Activated CD8-positive, alpha-beta memory T cell treated with anti-CD3 and anti-CD28 coated beads, Interleukin-2, amount 50 U/mL, for 1 hour (primary cell): Measurements from ENCODE around the gene UCP1.
A peak's percentile ranks its signal among the peaks of the same experiment; 100 is the strongest.
"Not testable (repeated sequence)": the region's sequence is repeated elsewhere in the genome, so short reads cannot be mapped to it uniquely, and the experiment has no call there.

Experiments
- DNase-seq: peaks from one replicate; pipeline ENCODE4 v3.0.0-alpha.2; 2020; ENCODE audit errors: extremely low read depth

UCP1 gene

DNA sequence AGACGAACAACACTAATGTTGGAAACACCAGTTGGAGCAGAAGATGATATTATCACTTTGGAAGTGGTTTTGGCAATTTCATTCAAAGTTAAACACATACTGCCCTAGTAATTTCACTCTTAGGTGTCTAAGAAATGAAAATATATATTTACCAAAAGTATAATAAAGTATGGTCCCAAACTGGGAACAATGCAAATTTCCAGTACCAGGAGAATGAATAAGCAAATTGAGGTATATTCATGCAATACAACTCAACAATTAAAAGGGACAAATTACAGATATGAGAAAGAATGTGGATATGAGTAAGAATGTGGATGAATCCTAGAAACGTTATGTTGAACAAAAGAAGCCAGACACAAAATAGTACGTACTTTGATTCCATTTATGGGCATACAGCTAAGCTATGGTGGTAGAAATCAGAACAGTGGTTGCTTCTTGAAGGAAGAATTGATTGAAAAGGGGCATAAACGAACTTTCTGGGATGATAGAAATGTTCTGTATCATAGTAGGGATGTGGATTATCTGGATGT, 34.7 kb downstream of the UCP1 start:
- DNase-seq: no peak

DNA sequence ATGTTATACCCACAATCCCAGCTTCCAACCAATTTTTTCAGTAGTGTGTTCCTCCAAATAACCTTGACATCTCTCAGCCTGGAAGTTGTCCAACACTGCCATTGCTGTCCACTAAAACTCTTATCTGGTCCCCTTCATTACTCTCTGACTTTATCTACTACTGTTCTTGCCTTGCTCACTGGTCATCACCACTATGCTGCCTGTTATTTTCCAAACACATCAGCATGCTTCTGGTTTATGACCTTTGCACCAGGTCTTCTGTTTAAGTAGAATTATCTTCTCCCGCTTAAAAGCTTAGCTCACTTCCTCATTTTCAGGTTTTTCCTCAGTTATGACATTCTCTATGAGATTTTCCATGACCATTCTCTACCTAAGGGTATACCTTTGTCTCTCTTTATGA, 39.3 kb downstream of the UCP1 start:
- DNase-seq: no peak

DNA sequence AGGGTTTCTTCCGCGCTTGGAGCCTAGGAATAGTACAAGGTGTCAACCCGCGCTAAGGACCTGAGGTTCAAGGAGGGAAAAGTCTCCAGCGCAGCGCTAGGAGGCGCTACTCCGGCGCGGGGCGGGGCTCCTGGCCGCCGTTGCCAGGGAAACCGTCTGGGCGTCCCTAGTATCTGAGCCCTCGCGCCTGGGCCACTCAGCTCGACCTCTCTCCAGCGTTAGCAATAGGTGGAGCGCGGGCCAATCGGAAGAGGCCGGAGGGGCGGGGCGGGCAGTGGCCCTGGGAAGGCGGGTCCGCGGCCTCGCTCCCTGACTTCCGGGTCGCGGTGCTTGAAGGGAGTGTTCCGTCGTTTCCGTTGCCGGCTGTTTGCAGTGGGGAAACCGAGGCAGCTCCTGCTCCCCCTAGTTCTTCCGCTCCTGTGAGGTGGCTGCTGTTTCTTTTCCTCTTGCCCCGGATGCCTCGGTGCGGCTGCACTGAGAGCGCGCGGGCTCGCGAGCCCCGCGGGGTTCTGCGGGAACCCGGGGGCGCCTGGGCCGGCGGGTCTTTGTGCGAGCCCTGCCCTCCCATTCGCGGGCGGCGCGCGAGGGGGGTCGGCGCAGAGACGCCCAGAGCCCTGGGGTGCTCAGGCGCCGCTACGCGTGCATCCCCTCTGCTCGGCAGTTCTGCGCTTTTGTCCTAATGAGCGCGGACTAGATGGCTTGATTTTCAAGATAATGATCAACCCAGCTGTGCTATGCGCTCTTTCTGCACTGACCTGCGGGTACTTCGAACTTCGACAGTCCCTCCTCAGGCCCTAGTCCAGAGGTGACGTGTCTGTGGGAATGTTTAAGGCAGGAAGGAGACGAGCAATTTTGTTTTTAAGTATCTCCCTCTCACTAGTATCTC, 44.7 kb downstream of the UCP1 start, which contains the start of gene ELMOD2:
ELMOD2 (plus strand) TSS at position 312 of the 886 bp plus-strand sequence. CDS start 1,261 bp downstream, outside the sequence.
- peak; percentile 93 for DNase-seq

DNA sequence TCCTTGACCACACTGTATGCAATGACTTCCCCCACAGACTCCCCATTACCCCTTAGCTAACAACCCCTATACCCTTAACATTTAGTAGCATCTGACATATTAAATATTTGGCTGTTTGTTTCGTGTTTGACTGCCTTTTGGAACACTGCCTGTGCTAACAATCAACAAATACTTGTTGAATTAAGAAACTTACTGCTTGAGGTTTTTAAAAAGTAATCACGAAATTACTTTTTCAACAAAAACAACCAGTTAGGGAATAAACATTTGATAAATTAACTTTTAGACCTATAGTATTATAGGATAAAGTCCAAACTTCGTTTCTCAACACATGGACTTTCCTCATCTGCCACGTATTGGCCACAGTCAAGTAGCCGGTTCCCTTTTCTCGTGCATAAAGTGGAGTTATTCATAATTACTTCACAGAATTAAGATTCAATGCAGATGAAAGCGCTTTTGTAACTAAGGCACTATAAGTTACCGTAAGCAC, 45.3 kb downstream of the UCP1 start:
- no peak for DNase-seq

DNA sequence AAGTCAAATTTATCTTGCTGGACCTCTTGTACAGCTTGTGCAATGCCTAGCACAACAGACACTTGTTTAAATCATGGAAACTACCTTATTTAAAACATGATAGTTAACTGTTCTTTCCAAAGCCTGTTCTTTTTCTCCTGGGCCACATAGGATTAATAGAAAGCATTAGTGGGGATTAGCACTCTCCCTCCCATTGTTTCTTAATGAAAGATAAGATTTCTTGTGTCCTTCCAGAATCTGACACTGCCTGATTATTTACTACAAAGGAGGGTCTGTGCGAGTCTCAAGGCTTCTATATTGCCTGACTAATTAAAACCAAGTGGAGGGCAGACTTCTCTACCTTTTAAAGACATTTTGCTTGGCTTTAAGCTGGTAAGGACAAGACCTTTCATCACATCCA, 53.3 kb downstream of the UCP1 start:
- no peak for DNase-seq

DNA sequence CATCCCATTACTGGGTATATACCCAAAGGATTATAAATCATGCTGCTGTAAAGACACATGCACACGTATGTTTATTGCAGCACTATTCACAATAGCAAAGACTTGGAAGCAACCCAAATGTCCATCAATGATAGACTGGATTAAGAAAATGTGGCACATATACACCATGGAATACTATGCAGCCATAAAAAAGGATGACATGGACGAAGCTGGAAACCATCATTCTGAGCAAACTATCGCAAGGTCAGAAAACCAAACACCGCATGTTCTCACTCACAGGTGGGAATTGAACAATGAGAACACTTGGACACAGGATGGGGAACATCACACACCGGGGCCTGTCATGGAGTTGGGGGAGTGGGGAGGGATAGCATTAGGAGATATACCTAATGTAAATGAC, 55.0 kb downstream of the UCP1 start:
- DNase-seq: not testable (repeated sequence)
